KMS-11 (cell line): ENCODE results near the gene TRAF3IP1.

Experiments used
- H2AFZ ChIP-seq: fragments of 200-600 bp; sonication (generic); 2 replicates; pipeline ENCODE4 v1.6.1; 2016; ENCODE audit warnings: antibody characterized with exemption, mixed run types, low read depth
- H3K27ac ChIP-seq: fragments of 200-600 bp; sonication (generic); 2 replicates; pipeline ENCODE4 v1.6.1; 2016; ENCODE audit warnings: mild to moderate bottlenecking, mixed run types
- H3K27me3 ChIP-seq: fragments of 200-600 bp; sonication (generic); 2 replicates; pipeline ENCODE4 v1.6.1; 2017; ENCODE audit warnings: mild to moderate bottlenecking, low read depth, mixed run types, moderate library complexity; ENCODE audit not compliant: insufficient read depth
- H3K36me3 ChIP-seq: fragments of 200-600 bp; sonication (generic); 2 replicates; pipeline ENCODE4 v1.6.1; 2017; ENCODE audit warnings: mild to moderate bottlenecking, mixed run types; ENCODE audit not compliant: insufficient read depth
- H3K4me1 ChIP-seq: fragments of 200-600 bp; sonication (generic); 2 replicates; pipeline ENCODE4 v1.6.1; 2016; ENCODE audit warnings: mild to moderate bottlenecking, low read depth, mixed run types; ENCODE audit not compliant: poor library complexity, severe bottlenecking
- H3K4me2 ChIP-seq: fragments of 200-600 bp; sonication (generic); 2 replicates; pipeline ENCODE4 v1.7.0; 2016; ENCODE audit warnings: mild to moderate bottlenecking, mixed run types
- H3K4me3 ChIP-seq: fragments of 200-600 bp; sonication (generic); IDR thresholded peaks from 2 replicates; pipeline ENCODE4 v1.6.1; 2017; ENCODE audit warnings: low read depth, low read length, mixed read lengths; ENCODE audit not compliant: insufficient read depth
- H3K79me2 ChIP-seq: fragments of 200-600 bp; sonication (generic); 2 replicates; pipeline ENCODE4 v1.6.1; 2016; ENCODE audit warnings: low read depth, mixed run types; ENCODE audit not compliant: insufficient read depth
- H3K9ac ChIP-seq: fragments of 200-600 bp; sonication (generic); 2 replicates; pipeline ENCODE4 v1.6.1; 2016; ENCODE audit warnings: mild to moderate bottlenecking, mixed run types
- H4K20me1 ChIP-seq: fragments of 200-600 bp; sonication (generic); 2 replicates; pipeline ENCODE4 v1.6.1; 2016; ENCODE audit warnings: mild to moderate bottlenecking, mixed run types; ENCODE audit not compliant: insufficient read depth
- CTCF ChIP-seq: fragments of 200-600 bp; sonication (generic); conservative IDR thresholded peaks from 2 replicates; pipeline ENCODE4 v1.6.1; 2017; ENCODE audit warnings: low read depth, mild to moderate bottlenecking, antibody characterized with exemption, low read length, moderate library complexity, mixed read lengths

The TRAF3IP1 gene

GRCh38 chr2:238290091-238290509 lies 30.2 kb upstream of the TRAF3IP1 start:
- Histone ChIP-seq H3K27ac (no peak overlapping the region), H2AFZ (no peak overlapping the region), H3K79me2 (peaks cover 8% of the 10 kb centered on the region), H3K36me3 (no peaks in the 10 kb centered on the region), H3K9ac (no peak overlapping the region), H3K4me1 (peaks cover 24% of the 10 kb centered on the region), H3K27me3 (no peaks in the 10 kb centered on the region), H3K4me2 (no peak overlapping the region), H3K4me3 (no peak overlapping the region), H4K20me1 (no peaks in the 10 kb centered on the region)
- TF ChIP-seq CTCF, result no peak

GRCh38 chr2:238290715-238291549 lies 29.4 kb upstream of the TRAF3IP1 start:
- peaks cover 8% of the 10 kb centered on the region for H3K79me2 ChIP-seq
- H3K9ac ChIP-seq, result no peak overlapping the region
- no peaks in the 10 kb centered on the region for H4K20me1 ChIP-seq
- peaks cover 24% of the 10 kb centered on the region for H3K4me1 ChIP-seq
- no peak overlapping the region for H2AFZ ChIP-seq
- no peak overlapping the region for H3K4me3 ChIP-seq
- no peaks in the 10 kb centered on the region for H3K36me3 ChIP-seq
- H3K4me2 ChIP-seq, result no peak overlapping the region
- TF ChIP-seq CTCF, result no peak
- no peaks in the 10 kb centered on the region for H3K27me3 ChIP-seq
- no peak overlapping the region for H3K27ac ChIP-seq

GRCh38 chr2:238291550-238292281 lies 28.6 kb upstream of the TRAF3IP1 start:
- H3K9ac ChIP-seq, result no peak overlapping the region
- no peak overlapping the region for H3K27ac ChIP-seq
- H3K36me3 ChIP-seq, result no peaks in the 10 kb centered on the region
- H3K4me3 ChIP-seq, result no peak overlapping the region
- H3K27me3 ChIP-seq, result no peaks in the 10 kb centered on the region
- no peaks in the 10 kb centered on the region for H4K20me1 ChIP-seq
- peaks cover 20% of the 10 kb centered on the region for H3K4me1 ChIP-seq
- no peak overlapping the region for H3K4me2 ChIP-seq
- H2AFZ ChIP-seq, result no peak overlapping the region
- no peak for TF ChIP-seq CTCF
- peaks cover 8% of the 10 kb centered on the region for H3K79me2 ChIP-seq

GRCh38 chr2:238294046-238294392 lies 26.3 kb upstream of the TRAF3IP1 start:
- Histone ChIP-seq H3K4me1 (peaks cover 8% of the 10 kb centered on the region), H3K4me3 (no peak overlapping the region), H3K27ac (no peak overlapping the region), H3K79me2 (no peaks in the 10 kb centered on the region), H3K4me2 (no peak overlapping the region), H2AFZ (no peak overlapping the region), H3K27me3 (0 out of 2 replicates have a peak, but pooled peaks cover 2% of the 10 kb centered on the region), H4K20me1 (no peaks in the 10 kb centered on the region), H3K9ac (no peak overlapping the region), H3K36me3 (no peaks in the 10 kb centered on the region)
- no peak for TF ChIP-seq CTCF
